Epithelial cell of prostate (primary cell): Measurements from ENCODE around the gene SGCG.

Experiments
- DNase-seq: peaks from one replicate; pipeline ENCODE4 v3.0.0-alpha.2; 2011; ENCODE audit warnings: low read depth, low spot score
- H3K27ac ChIP-seq: fragments of 450-650 bp; 2 replicates; pipeline ENCODE4 v1.5.1; 2017; ENCODE audit warnings: mild to moderate bottlenecking

Gene SGCG

GRCh38 chr13:23322353-23323336 lies 141.9 kb downstream of the SGCG start:
- no peak for DNase-seq
- peak overlapping the region; percentile 97 for H3K27ac ChIP-seq

GRCh38 chr13:23323946-23324709 lies 143.3 kb downstream of the SGCG start:
- no peak overlapping the region for H3K27ac ChIP-seq
- no peak for DNase-seq

GRCh38 chr13:23325191-23325590 lies 144.4 kb downstream of the SGCG start:
- H3K27ac ChIP-seq: peak overlapping the region; percentile 36
- DNase-seq: no peak

GRCh38 chr13:23330356-23330755 lies 149.6 kb downstream of the SGCG start:
- DNase-seq: no peak
- H3K27ac ChIP-seq: no peak overlapping the region

DNA sequence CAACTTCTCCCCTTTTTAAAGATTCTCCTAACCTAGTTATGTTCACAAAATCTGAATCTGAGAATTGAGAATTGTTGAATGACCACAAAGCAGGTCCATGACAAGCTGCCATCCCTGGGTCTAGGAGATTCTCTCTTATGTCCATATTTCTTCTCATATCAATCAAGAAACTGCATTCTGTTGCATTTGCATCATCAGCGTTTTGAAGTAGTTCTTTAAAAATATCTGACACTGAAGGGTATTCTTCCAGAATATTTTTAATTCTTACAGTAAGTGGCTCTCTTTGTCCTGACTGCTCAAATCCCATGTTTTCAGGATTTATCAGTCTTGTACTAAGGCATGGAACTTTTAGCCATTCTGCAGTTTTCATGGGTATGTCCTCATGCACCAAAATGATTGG lies 158.4 kb downstream of the SGCG start:
- no peak for DNase-seq
- no peak overlapping the region for H3K27ac ChIP-seq

DNA sequence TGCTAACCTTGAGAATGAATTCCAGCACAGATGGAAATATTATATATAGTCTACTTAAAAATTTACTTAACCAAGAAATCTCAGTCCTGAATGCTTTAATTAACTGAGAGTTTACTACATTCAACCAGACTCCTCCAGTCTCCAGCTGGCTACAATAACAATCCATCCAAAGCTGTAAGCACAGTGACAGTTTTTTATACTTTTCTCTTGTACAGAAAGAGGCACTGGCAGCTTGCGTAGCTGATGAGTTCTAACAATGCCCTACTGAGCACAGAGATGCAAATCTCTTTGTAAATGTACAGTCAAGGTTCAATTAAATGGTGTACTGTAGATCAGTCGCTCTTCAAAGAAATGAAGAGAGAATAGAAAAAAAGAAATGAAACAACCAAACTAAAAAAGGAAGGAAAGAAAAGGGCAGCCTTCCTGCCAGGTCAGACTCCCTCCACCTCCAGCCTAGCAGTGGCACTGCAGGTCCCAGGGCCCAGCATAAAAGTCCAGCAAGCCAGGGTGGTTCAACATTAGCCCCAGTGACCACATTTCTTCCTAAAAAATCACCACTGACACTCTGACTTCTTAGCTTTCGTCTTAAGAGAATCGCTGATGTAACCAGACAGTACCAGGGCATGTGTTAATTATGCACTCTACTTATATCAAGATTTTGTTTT lies 164.3 kb downstream of the SGCG start:
- no peak overlapping the region for H3K27ac ChIP-seq
- no peak for DNase-seq

DNA sequence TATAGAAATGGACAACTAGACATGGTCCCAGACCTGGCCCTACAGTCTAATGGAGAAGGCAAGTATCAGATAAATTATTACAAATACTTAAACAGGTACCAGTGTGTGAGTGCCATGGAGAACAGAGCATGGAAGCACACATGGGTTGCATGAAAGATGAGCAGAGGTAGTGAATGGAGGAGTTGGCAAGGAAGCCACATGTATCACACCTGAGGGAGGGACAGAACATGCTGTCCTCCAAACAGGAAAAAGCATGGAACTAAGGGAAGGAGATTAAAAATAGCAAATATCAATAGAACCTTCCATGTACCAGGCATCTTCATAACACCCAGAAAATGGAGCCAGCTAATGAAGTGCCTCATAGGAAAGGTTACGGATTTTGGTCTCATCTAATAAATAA lies 166.8 kb downstream of the SGCG start:
- no peak for DNase-seq
- H3K27ac ChIP-seq: no peak overlapping the region

GRCh38 chr13:23348262-23349127 lies 167.7 kb downstream of the SGCG start:
- DNase-seq: no peak
- no peak overlapping the region for H3K27ac ChIP-seq

GRCh38 chr13:23349161-23349897 lies 168.6 kb downstream of the SGCG start:
- DNase-seq: no peak
- H3K27ac ChIP-seq: no peak overlapping the region

GRCh38 chr13:23350009-23350408 lies 169.2 kb downstream of the SGCG start:
- DNase-seq: no peak
- H3K27ac ChIP-seq: no peak overlapping the region

- H3K27ac ChIP-seq: no peak overlapping the region
- no peak for DNase-seq
Observed at GRCh38 chr13:23352161-23352560, 171.4 kb downstream of the SGCG start.

GRCh38 chr13:23354520-23354919 lies 173.7 kb downstream of the SGCG start:
- H3K27ac ChIP-seq: no peak overlapping the region
- no peak for DNase-seq

DNA sequence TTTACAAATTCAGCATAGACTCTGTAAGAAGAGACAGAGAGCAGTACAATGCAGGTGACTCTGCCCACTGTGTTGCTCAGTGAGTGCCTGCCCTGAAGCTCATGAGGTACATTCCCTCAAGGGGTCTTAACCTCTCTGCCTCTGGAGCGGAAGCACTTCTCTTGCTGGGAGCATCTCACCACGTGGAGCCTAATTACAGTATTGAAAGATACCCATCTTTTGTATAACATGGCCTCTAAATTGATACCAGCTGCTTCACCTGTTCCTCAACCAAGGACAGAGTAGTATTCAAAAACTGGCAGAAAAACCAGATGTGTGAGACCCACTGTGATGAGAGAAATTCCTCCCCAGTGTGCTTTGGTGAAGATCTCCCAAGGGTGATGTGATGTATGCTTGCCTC lies 175.6 kb downstream of the SGCG start:
- no peak overlapping the region for H3K27ac ChIP-seq
- no peak for DNase-seq

GRCh38 chr13:23357349-23357748 lies 176.6 kb downstream of the SGCG start:
- H3K27ac ChIP-seq: no peak overlapping the region
- no peak for DNase-seq

GRCh38 chr13:23359882-23360281 lies 179.1 kb downstream of the SGCG start:
- no peak for DNase-seq
- no peak overlapping the region for H3K27ac ChIP-seq

GRCh38 chr13:23365652-23366051 lies 184.9 kb downstream of the SGCG start:
- no peak for DNase-seq
- H3K27ac ChIP-seq: no peak overlapping the region

GRCh38 chr13:23367907-23368306 lies 187.1 kb downstream of the SGCG start:
- H3K27ac ChIP-seq: no peak overlapping the region
- no peak for DNase-seq

- DNase-seq: no peak
- no peak overlapping the region for H3K27ac ChIP-seq
Observed at GRCh38 chr13:23372264-23372906, 191.6 kb downstream of the SGCG start.
